BLaER1 (cell line): ENCODE results near the gene C1QTNF1.
A peak's percentile ranks its signal among the peaks of the same experiment; 100 is the strongest.

ENCODE experiments used
- H3K27ac ChIP-seq: shearing (Covaris generic); formaldehyde crosslinking; 2 replicates; pipeline ENCODE4 v1.8.1; 2022
- H3K27me3 ChIP-seq: shearing (Covaris generic); formaldehyde crosslinking; 2 replicates; pipeline ENCODE4 v1.8.1; 2022
- H3K36me3 ChIP-seq: shearing (Covaris generic); formaldehyde crosslinking; 2 replicates; pipeline ENCODE4 v1.8.1; 2022
- H3K4me1 ChIP-seq: shearing (Covaris generic); formaldehyde crosslinking; 2 replicates; pipeline ENCODE4 v1.8.1; 2022
- H3K4me2 ChIP-seq: shearing (Covaris generic); formaldehyde crosslinking; 2 replicates; pipeline ENCODE4 v1.8.1; 2022
- H3K4me3 ChIP-seq: shearing (Covaris generic); formaldehyde crosslinking; 2 replicates; pipeline ENCODE4 v1.8.1; 2022
- H3K9ac ChIP-seq: shearing (Covaris generic); formaldehyde crosslinking; 2 replicates; pipeline ENCODE4 v1.8.1; 2022
- H3K9me3 ChIP-seq: shearing (Covaris generic); formaldehyde crosslinking; 2 replicates; pipeline ENCODE4 v1.8.1; 2022
- H4K20me1 ChIP-seq: shearing (Covaris generic); formaldehyde crosslinking; 2 replicates; pipeline ENCODE4 v1.8.1; 2022
- Cebpa-rat ChIP-seq: shearing (Covaris generic); IDR thresholded peaks from 2 replicates; pipeline ENCODE4 v1.8.1; 2022

Gene C1QTNF1

GRCh38 chr17:79085154-79085920 lies 61.4 kb downstream of the C1QTNF1 start:
- H3K4me3 ChIP-seq = no peak overlapping the region
- peaks cover 68% of the 10 kb centered on the region for H3K36me3 ChIP-seq
- peaks cover 69% of the 10 kb centered on the region for H4K20me1 ChIP-seq
- no peak overlapping the region for H3K9ac ChIP-seq
- H3K9me3 ChIP-seq = no peaks in the 10 kb centered on the region
- peaks cover 26% of the 10 kb centered on the region for H3K4me1 ChIP-seq
- no peak overlapping the region for H3K27ac ChIP-seq
- H3K27me3 ChIP-seq = no peaks in the 10 kb centered on the region
- no peak for TF ChIP-seq Cebpa-rat
- no peak overlapping the region for H3K4me2 ChIP-seq

- no peak overlapping the region for H3K27ac ChIP-seq
- H3K4me3 ChIP-seq = no peak overlapping the region
- no peak for TF ChIP-seq Cebpa-rat
- H3K27me3 ChIP-seq = no peaks in the 10 kb centered on the region
- H3K4me2 ChIP-seq = no peak overlapping the region
- peaks cover 70% of the 10 kb centered on the region for H4K20me1 ChIP-seq
- peaks cover 64% of the 10 kb centered on the region for H3K36me3 ChIP-seq
- no peak overlapping the region for H3K9ac ChIP-seq
- H3K9me3 ChIP-seq = no peaks in the 10 kb centered on the region
- H3K4me1 ChIP-seq = peaks cover 26% of the 10 kb centered on the region
Measured at GRCh38 chr17:79085921-79086551, 62.1 kb downstream of the C1QTNF1 start.

- H3K27ac ChIP-seq = no peak overlapping the region
- no peak overlapping the region for H3K9ac ChIP-seq
- peaks cover 63% of the 10 kb centered on the region for H3K36me3 ChIP-seq
- peaks cover 27% of the 10 kb centered on the region for H3K4me1 ChIP-seq
- no peak for TF ChIP-seq Cebpa-rat
- no peak overlapping the region for H3K4me3 ChIP-seq
- H3K27me3 ChIP-seq = no peaks in the 10 kb centered on the region
- no peaks in the 10 kb centered on the region for H3K9me3 ChIP-seq
- peaks cover 70% of the 10 kb centered on the region for H4K20me1 ChIP-seq
- H3K4me2 ChIP-seq = no peak overlapping the region
Measured at GRCh38 chr17:79086609-79087427, 62.8 kb downstream of the C1QTNF1 start.

- Histone ChIP-seq H3K4me3 (no peak overlapping the region), H3K9me3 (no peaks in the 10 kb centered on the region), H3K36me3 (peaks cover 55% of the 10 kb centered on the region), H3K4me2 (no peak overlapping the region), H3K9ac (no peak overlapping the region), H3K4me1 (peaks cover 27% of the 10 kb centered on the region), H3K27me3 (peaks cover 4% of the 10 kb centered on the region; the same call in 1 of the 2 replicates), H3K27ac (no peak overlapping the region), H4K20me1 (peaks cover 63% of the 10 kb centered on the region)
- no peak for TF ChIP-seq Cebpa-rat
Measured at GRCh38 chr17:79087428-79088143, 63.6 kb downstream of the C1QTNF1 start.

- Histone ChIP-seq H3K27me3 (peaks cover 13% of the 10 kb centered on the region; the same call in 1 of the 2 replicates), H4K20me1 (peaks cover 54% of the 10 kb centered on the region), H3K9ac (no peak overlapping the region), H3K4me2 (no peak overlapping the region), H3K4me3 (no peak overlapping the region), H3K36me3 (peaks cover 47% of the 10 kb centered on the region), H3K4me1 (peaks cover 36% of the 10 kb centered on the region), H3K27ac (no peak overlapping the region), H3K9me3 (no peaks in the 10 kb centered on the region)
- no peak for TF ChIP-seq Cebpa-rat
Measured at GRCh38 chr17:79088247-79088996, 64.5 kb downstream of the C1QTNF1 start.

- H3K4me3 ChIP-seq = no peak overlapping the region
- peaks cover 41% of the 10 kb centered on the region for H3K36me3 ChIP-seq
- peaks cover 41% of the 10 kb centered on the region for H3K4me1 ChIP-seq
- H3K27ac ChIP-seq = no peak overlapping the region
- no peak overlapping the region for H3K4me2 ChIP-seq
- peaks cover 18% of the 10 kb centered on the region; the same call in 1 of the 2 replicates for H3K27me3 ChIP-seq
- peaks cover 50% of the 10 kb centered on the region for H4K20me1 ChIP-seq
- H3K9me3 ChIP-seq = no peaks in the 10 kb centered on the region
- H3K9ac ChIP-seq = no peak overlapping the region
- TF ChIP-seq Cebpa-rat = no peak
Measured at GRCh38 chr17:79088997-79089328, 65.0 kb downstream of the C1QTNF1 start.

GRCh38 chr17:79089720-79090442 lies 65.9 kb downstream of the C1QTNF1 start:
- TF ChIP-seq Cebpa-rat = no peak
- no peaks in the 10 kb centered on the region for H3K9me3 ChIP-seq
- peaks cover 25% of the 10 kb centered on the region; the same call in 1 of the 2 replicates for H3K27me3 ChIP-seq
- no peak overlapping the region for H3K4me3 ChIP-seq
- H3K27ac ChIP-seq = no peak overlapping the region
- no peak overlapping the region for H3K9ac ChIP-seq
- peaks cover 50% of the 10 kb centered on the region for H4K20me1 ChIP-seq
- peaks cover 33% of the 10 kb centered on the region for H3K36me3 ChIP-seq
- peak overlapping the region; percentile 30; the same call in 1 of the 2 replicates for H3K4me2 ChIP-seq
- peaks cover 49% of the 10 kb centered on the region for H3K4me1 ChIP-seq

GRCh38 chr17:79090443-79091225 lies 66.7 kb downstream of the C1QTNF1 start:
- no peaks in the 10 kb centered on the region for H3K9me3 ChIP-seq
- no peak for TF ChIP-seq Cebpa-rat
- H4K20me1 ChIP-seq = peaks cover 50% of the 10 kb centered on the region
- no peak overlapping the region for H3K4me3 ChIP-seq
- no peak overlapping the region for H3K9ac ChIP-seq
- H3K4me2 ChIP-seq = peak overlapping the region; percentile 30
- no peak overlapping the region for H3K27ac ChIP-seq
- H3K4me1 ChIP-seq = peaks cover 56% of the 10 kb centered on the region
- H3K36me3 ChIP-seq = peaks cover 26% of the 10 kb centered on the region
- peaks cover 32% of the 10 kb centered on the region; the same call in 1 of the 2 replicates for H3K27me3 ChIP-seq
